Fibroblast of mammary gland (primary cell): Measurements from ENCODE around the gene FOXO6.

Experiments
- DNase-seq: peaks from one replicate; pipeline ENCODE4 v3.0.0-alpha.2; 2010; ENCODE audit warnings: low read depth
- H3K4me3 ChIP-seq: 2 replicates; pipeline ENCODE4 v1.5.1; 2011; ENCODE audit warnings: low read depth, mild to moderate bottlenecking, low read length, moderate library complexity; ENCODE audit not compliant: control insufficient read depth
- TF ChIP-seq, protein P1 (sequence below): conservative IDR thresholded peaks from 2 replicates; pipeline ENCODE4 v1.5.1; 2011; ENCODE audit warnings: low read depth, low read length, inconsistent platforms; ENCODE audit not compliant: control insufficient read depth, insufficient read depth

The FOXO6 gene

DNA sequence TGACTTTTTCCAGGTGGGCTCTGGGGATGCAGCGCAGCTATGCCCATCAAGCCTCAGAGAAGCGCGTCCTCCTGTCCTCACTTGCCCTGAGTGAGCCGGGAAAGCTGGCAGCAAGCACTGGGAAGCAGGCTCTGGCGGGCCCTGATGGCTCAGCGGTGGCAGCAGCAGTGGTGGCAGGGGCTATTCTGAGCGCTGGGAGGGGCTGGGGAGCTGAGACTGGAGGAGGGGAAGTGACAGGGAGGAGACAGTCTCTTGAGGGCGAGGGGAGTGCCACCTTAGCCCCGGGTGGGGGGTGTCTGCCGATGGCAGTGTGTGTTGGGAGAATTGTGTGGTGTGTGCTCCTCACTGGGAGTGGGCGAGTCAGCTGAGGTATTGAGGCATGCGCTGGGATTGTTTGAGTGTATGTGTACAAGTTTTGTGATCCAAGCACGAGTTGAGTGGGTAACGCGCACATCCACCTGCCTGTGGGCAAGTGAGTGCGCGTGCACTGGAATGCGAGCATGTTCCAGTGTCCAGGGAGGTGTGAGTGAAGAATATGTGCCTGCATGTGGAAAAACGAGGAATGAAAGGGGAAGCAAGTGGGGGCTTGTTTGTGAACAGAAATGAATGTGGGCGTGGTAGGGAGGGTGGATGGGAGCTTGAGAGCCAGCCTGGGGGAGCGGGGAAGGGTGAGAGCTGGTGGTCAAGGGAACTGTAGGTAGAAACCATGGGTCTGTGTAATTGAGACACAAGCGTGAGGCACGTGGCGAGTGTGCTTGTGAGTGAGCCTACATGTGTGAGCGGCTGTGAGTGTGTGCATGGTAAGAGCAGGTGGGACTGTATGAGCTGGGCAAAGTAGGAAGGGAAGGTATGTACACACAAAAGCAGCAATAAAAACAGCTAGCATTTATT is 2.9 kb upstream of the FOXO6 start:
- TF ChIP-seq, protein P1, sequence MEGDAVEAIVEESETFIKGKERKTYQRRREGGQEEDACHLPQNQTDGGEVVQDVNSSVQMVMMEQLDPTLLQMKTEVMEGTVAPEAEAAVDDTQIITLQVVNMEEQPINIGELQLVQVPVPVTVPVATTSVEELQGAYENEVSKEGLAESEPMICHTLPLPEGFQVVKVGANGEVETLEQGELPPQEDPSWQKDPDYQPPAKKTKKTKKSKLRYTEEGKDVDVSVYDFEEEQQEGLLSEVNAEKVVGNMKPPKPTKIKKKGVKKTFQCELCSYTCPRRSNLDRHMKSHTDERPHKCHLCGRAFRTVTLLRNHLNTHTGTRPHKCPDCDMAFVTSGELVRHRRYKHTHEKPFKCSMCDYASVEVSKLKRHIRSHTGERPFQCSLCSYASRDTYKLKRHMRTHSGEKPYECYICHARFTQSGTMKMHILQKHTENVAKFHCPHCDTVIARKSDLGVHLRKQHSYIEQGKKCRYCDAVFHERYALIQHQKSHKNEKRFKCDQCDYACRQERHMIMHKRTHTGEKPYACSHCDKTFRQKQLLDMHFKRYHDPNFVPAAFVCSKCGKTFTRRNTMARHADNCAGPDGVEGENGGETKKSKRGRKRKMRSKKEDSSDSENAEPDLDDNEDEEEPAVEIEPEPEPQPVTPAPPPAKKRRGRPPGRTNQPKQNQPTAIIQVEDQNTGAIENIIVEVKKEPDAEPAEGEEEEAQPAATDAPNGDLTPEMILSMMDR: no peak
- no peak overlapping the region for H3K4me3 ChIP-seq
- no peak for DNase-seq

DNA sequence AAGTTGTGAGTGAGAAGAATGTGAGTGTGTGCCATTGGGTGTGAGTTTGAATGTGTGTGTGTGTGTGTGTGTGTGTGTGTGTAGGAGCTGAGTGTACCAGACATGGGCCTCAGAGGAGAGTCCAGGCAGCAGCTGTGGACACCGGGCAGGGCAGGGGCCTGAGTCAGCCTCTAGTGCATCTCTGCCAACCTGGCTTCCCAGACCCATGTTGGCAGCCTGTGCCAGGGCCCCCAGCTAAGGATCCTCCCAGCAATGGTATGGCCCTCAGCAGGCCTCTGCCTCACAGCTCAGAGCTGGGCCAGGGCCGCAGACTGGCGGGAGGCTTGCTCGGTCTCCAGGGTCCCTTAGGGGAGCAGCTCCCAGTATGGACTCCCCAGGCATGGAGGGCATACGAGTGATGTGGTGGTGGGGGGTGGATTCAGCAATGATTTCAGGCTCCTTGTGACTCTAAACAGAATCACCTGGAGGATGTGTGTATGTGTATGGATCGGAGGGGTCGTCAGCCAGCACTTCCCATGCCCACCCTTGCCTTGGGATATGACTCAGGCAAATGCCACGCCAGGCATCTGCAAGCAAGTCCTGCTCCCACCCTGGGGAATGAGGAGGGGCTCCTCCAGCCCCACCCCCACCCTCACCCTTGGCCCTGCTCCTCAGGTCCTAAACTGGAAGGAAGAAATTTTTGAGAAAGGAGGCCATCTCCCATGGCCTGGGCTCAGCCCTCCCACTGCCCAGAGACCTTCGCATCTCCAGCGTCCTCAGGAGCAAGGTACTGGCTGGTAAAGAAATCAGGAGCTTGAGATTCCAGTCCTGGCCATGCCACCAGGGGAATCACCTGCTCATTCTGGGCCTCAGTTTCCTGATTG is 1.8 kb upstream of the FOXO6 start:
- no peak overlapping the region for H3K4me3 ChIP-seq
- TF ChIP-seq, protein P1: no peak
- peak; percentile 11 for DNase-seq

DNA sequence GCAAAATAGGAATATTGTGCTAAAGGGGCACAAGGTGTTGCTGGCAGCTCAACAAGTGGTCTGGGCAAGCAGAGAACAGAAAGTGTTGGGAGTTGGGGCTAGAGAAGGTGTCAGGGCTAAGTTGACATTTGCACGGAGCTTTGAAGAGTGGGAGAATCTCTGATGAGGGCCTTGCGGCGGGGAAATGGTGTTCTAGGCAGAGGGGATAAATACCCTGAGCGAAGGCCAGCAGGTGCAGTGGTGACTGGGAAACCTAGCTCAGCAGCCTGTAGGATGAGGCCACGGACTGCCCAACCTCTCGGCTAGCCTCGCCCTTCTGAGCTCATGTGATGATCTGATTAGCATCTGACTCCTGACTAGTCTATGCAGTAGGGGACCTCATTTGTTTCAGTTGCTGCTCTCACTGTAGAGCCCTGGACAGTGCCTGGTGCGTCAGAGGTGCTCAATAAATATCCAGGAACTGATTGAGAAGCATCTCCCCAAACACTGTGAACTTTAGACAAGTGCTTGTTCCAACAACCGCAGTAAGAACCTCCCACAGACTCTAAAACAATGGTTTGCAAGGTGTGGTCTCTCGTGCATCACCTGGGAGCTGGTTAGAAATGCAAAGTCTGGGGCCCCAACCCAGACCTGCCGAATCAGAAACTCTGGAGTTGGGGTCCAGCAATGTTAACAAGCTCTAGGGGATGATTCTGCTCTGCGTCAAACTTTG is 1.0 kb upstream of the FOXO6 start:
- TF ChIP-seq, protein P1: no peak
- no peak overlapping the region for H3K4me3 ChIP-seq
- no peak for DNase-seq

DNA sequence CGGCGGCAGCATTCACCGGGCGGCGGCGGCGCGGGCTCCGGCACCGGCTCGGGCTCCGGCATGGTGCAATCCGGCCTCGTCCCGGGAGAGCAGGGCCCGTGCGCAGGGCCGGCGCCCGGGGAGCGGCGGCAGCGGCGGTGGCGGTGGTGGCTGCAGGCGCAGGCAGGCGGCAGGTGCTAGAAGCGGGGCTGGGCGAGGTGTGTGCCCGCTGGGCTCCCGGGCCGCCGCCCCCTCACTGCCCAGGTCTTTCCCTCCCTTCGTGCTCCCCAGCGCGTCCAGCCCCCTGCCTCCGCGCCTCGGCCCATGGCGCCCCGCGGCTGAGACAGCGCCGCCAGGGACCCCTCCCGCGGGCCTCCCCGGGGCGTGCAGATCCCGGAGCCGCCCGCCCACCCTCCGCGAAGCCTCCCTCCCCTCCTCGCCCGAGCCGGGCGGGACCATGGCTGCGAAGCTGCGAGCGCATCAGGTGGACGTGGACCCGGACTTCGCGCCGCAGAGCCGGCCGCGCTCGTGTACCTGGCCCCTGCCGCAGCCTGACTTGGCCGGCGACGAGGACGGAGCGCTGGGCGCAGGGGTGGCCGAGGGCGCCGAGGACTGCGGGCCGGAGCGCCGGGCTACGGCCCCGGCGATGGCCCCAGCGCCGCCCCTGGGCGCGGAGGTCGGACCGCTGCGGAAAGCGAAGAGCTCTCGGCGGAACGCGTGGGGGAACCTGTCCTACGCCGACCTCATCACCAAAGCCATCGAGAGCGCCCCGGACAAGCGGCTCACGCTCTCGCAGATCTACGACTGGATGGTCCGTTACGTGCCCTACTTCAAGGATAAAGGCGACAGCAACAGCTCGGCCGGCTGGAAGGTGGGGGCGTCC is 492 bp downstream of the FOXO6 start:
- TF ChIP-seq, protein P1: no peak
- H3K4me3 ChIP-seq: no peak overlapping the region
- DNase-seq: no peak

DNA sequence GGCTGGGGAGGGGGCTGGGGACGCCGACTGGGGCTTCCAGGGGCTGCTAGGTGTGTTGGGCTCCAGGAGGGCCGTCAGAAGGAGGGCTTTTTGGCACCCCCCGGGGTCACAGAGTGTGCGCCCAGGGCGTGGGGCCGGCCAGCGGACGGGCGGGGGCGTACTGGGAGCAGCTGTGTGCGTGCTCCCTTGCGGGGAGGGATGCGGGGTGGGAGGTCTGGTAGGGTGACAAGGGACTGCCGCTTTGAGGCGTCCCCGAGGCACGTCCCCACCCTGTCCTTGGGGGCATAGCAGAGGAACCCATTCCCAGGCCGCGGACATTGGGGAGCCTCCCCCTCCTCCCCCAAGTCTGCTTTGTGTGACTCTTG is 1.1 kb downstream of the FOXO6 start:
- TF ChIP-seq, protein P1: no peak
- DNase-seq: no peak
- H3K4me3 ChIP-seq: no peak overlapping the region
